HFFc6 (cell line): ENCODE data around the gene CHMP3. TPM values are rescaled to one million over a fixed set of nuclear protein-coding genes. Genes with fewer than 3 reads are reported as not detected.
"Not testable (repeated sequence)": the region's sequence is repeated elsewhere in the genome, so short reads cannot be mapped to it uniquely, and the experiment has no call there.

ENCODE experiments used
- DNase-seq: peaks from one replicate; pipeline ENCODE4 v3.0.0-alpha.2; 2018
- H3K27ac Mint-ChIP-seq: 2 replicates; pipeline ENCODE4 v1.8.0; 2020; ENCODE audit warnings: mild to moderate bottlenecking, mixed read lengths
- H3K27me3 Mint-ChIP-seq: 2 replicates; pipeline ENCODE4 v1.8.0; 2021; ENCODE audit warnings: mild to moderate bottlenecking, moderate library complexity, mixed read lengths; ENCODE audit not compliant: insufficient read depth
- H3K36me3 Mint-ChIP-seq: 2 replicates; pipeline ENCODE4 v1.8.0; 2021; ENCODE audit warnings: low read depth, mixed read lengths
- H3K4me1 Mint-ChIP-seq: 2 replicates; pipeline ENCODE4 v1.8.0; 2020; ENCODE audit warnings: low read depth, mixed read lengths
- H3K4me3 Mint-ChIP-seq: 2 replicates; pipeline ENCODE4 v1.8.0; 2020; ENCODE audit warnings: mild to moderate bottlenecking, moderate library complexity, mixed read lengths
- H3K9me3 Mint-ChIP-seq: 2 replicates; pipeline ENCODE4 v1.8.0; 2020; ENCODE audit warnings: mild to moderate bottlenecking, mixed read lengths
- CTCF ChIP-seq: fragments of 200-600 bp; sonication (generic); IDR thresholded peaks from 2 replicates; pipeline ENCODE4 v1.5.0; 2021; ENCODE audit warnings: antibody characterized with exemption, mild to moderate bottlenecking
- total RNA-seq, 6 experiments: library from RNA; stranded (reverse); fragmentation: NEBNext Ultra II Directional; extraction: Animal tissue kit (Norgen Biotek cat#: 25700); gene quantifications; 2 replicates in 1 of 6; 3 replicates in 5 of 6; pipeline ENCODE4 v1.2.3, GENCODE V29; 2021

The CHMP3 gene
- total RNA-seq, 6 experiments from 2014 or later: 96.3 to 120 (median 113) TPM

- peaks cover 11% of the 10 kb centered on the region; the same call in 1 of the 2 replicates for H3K36me3 Mint-ChIP-seq
- peak; percentile 2 for DNase-seq
- H3K27me3 Mint-ChIP-seq: peaks cover 4% of the 10 kb centered on the region; the same call in 1 of the 2 replicates
- peak overlapping the region; percentile 99 for H3K4me3 Mint-ChIP-seq
- H3K4me1 Mint-ChIP-seq: peaks cover 24% of the 10 kb centered on the region
- H3K27ac Mint-ChIP-seq: peak overlapping the region; percentile 99
- no peaks in the 10 kb centered on the region; the same call in 1 of the 2 replicates for H3K9me3 Mint-ChIP-seq
- TF ChIP-seq CTCF: no peak
These were observed 740 bp downstream of the CHMP3 start for GRCh38 chr2:86562485-86562921.

- H3K36me3 Mint-ChIP-seq: peaks cover 9% of the 10 kb centered on the region
- no peak for TF ChIP-seq CTCF
- H3K27me3 Mint-ChIP-seq: peaks cover under 1% of the 10 kb centered on the region; the same call in 1 of the 2 replicates
- no peaks in the 10 kb centered on the region for H3K9me3 Mint-ChIP-seq
- H3K27ac Mint-ChIP-seq: no peak overlapping the region
- peaks cover 14% of the 10 kb centered on the region for H3K4me1 Mint-ChIP-seq
- DNase-seq: no peak
- H3K4me3 Mint-ChIP-seq: no peak overlapping the region
These were observed 5.4 kb downstream of the CHMP3 start for GRCh38 chr2:86557836-86558235.

- TF ChIP-seq CTCF: no peak
- no peak for DNase-seq
- peaks cover 4% of the 10 kb centered on the region for H3K4me1 Mint-ChIP-seq
- peaks cover 17% of the 10 kb centered on the region for H3K36me3 Mint-ChIP-seq
- H3K27me3 Mint-ChIP-seq: no peaks in the 10 kb centered on the region
- no peaks in the 10 kb centered on the region for H3K9me3 Mint-ChIP-seq
- no peak overlapping the region for H3K27ac Mint-ChIP-seq
- H3K4me3 Mint-ChIP-seq: no peak overlapping the region
These were observed 6.7 kb downstream of the CHMP3 start for GRCh38 chr2:86556508-86556907.

- Mint-ChIP-seq H3K36me3 (peaks cover 21% of the 10 kb centered on the region), H3K4me3 (no peak overlapping the region), H3K4me1 (no peaks in the 10 kb centered on the region), H3K27me3 (no peaks in the 10 kb centered on the region; the same call in 1 of the 2 replicates), H3K27ac (no peak overlapping the region), H3K9me3 (peaks cover 7% of the 10 kb centered on the region)
- no peak for TF ChIP-seq CTCF
- DNase-seq: no peak
These were observed 10.4 kb downstream of the CHMP3 start for GRCh38 chr2:86552889-86553288.

- DNase-seq, H3K27me3 Mint-ChIP-seq, H3K4me1 Mint-ChIP-seq, H3K27ac Mint-ChIP-seq, H3K4me3 Mint-ChIP-seq: not testable (repeated sequence)
- Mint-ChIP-seq H3K9me3 (peaks cover 23% of the 10 kb centered on the region), H3K36me3 (peaks cover 36% of the 10 kb centered on the region)
These were observed 13.1 kb downstream of the CHMP3 start for GRCh38 chr2:86549963-86550725.

GRCh38 chr2:86549440-86549839, 13.8 kb downstream of the CHMP3 start:
- not testable (repeated sequence) for H3K4me1 Mint-ChIP-seq, H3K27me3 Mint-ChIP-seq, H3K27ac Mint-ChIP-seq, H3K4me3 Mint-ChIP-seq, DNase-seq
- H3K9me3 Mint-ChIP-seq: peaks cover 26% of the 10 kb centered on the region
- peaks cover 38% of the 10 kb centered on the region for H3K36me3 Mint-ChIP-seq

- H3K27ac Mint-ChIP-seq, H3K4me3 Mint-ChIP-seq, DNase-seq, H3K27me3 Mint-ChIP-seq, H3K4me1 Mint-ChIP-seq: not testable (repeated sequence)
- peaks cover 41% of the 10 kb centered on the region for H3K36me3 Mint-ChIP-seq
- peaks cover 28% of the 10 kb centered on the region for H3K9me3 Mint-ChIP-seq
These were observed 14.3 kb downstream of the CHMP3 start for GRCh38 chr2:86548913-86549396.

GRCh38 chr2:86548165-86548912, 14.9 kb downstream of the CHMP3 start:
- H3K4me1 Mint-ChIP-seq, H3K27me3 Mint-ChIP-seq, H3K27ac Mint-ChIP-seq, DNase-seq, H3K4me3 Mint-ChIP-seq: not testable (repeated sequence)
- peaks cover 28% of the 10 kb centered on the region for H3K9me3 Mint-ChIP-seq
- peaks cover 41% of the 10 kb centered on the region for H3K36me3 Mint-ChIP-seq

- H3K36me3 Mint-ChIP-seq: peaks cover 27% of the 10 kb centered on the region
- H3K4me3 Mint-ChIP-seq, H3K27me3 Mint-ChIP-seq, H3K27ac Mint-ChIP-seq, DNase-seq: not testable (repeated sequence)
- peaks cover 12% of the 10 kb centered on the region for H3K4me1 Mint-ChIP-seq
- peaks cover 28% of the 10 kb centered on the region for H3K9me3 Mint-ChIP-seq
These were observed 17.8 kb downstream of the CHMP3 start for GRCh38 chr2:86545296-86545924.
